ENCODE data around the gene MOGAT1. TPM values are rescaled to one million over a fixed set of nuclear protein-coding genes. Genes with fewer than 3 reads are reported as not detected.

MOGAT1 gene
- total and polyA plus RNA-seq, 9 of the 15 experiments (the other 6 are each of a cell fraction or from before 2014, with no cell fraction given) = not detected

GRCh38 chr2:222677981-222678380 lies 6.5 kb downstream of the MOGAT1 start (continued):
- TF ChIP-seq TBL1XR1 (IDR thresholded peaks at IDR 0.05; ENCODE audit: low read length in 2 of 2) = no peak
- no peak for TF ChIP-seq ZNF655 (CRISPR knock-in tag; IDR thresholded peaks at IDR 0.05)

GRCh38 chr2:222683805-222684204 lies 12.3 kb downstream of the MOGAT1 start:
- H3K4me1 ChIP-seq (replicated peaks in 1 of 2; ENCODE audit: control insufficient read depth in 2 of 2, insufficient read depth in 2 of 2, low read length in 2 of 2) = no peaks in the 10 kb centered on the region
- ChIA-PET CTCF (ENCODE audit: low intra/inter-chr PET ratio) (no interaction called here), POLR2A (no interaction called here)
- no peak for ATAC-seq
- no peak overlapping the region for H2AFZ ChIP-seq (ENCODE audit: low read depth, low read length)
- no peaks in the 10 kb centered on the region for H3K9me3 ChIP-seq (replicated peaks; ENCODE audit: control insufficient read depth, insufficient read depth, low read depth, low read length)
- H3K4me3 ChIP-seq = no peak overlapping the region
- no peaks in the 10 kb centered on the region for H4K20me1 ChIP-seq (replicated peaks; ENCODE audit: control insufficient read depth, insufficient read depth, low read length)
- H3K9ac ChIP-seq (ENCODE audit: insufficient read depth in 1 of 2, low read depth in 2 of 2, low read length in 2 of 2) = no peak overlapping the region
- H3K36me3 ChIP-seq (ENCODE audit: control insufficient read depth, insufficient read depth, low read length) = no peaks in the 10 kb centered on the region
- intact Hi-C loops (cut with micrococcal nuclease) = no loop called here
- in situ Hi-C loops (cut with MboI) = no loop called here
- TF ChIP-seq HDAC6 (IDR thresholded peaks at IDR 0.05; ENCODE audit: low read depth, low read length) (no peak), ETS1 (conservative IDR thresholded peaks at IDR 0.05; ENCODE audit: control insufficient read depth, low read depth, low read length) (no peak), ZNF384 (IDR thresholded peaks at IDR 0.05; ENCODE audit: low read depth, low read length) (no peak)
- no peak for DNase-seq (ENCODE audit: extremely low read depth in 1 of 4, low spot score in 3 of 4)
- H3K27ac ChIP-seq (ENCODE audit: extremely low read depth, low read depth, low read length) = no peak overlapping the region
- WGBS (ENCODE audit: insufficient coverage, low coverage, missing lambda C conversion rate) = 30% methylated on average over 3 of the region's 3 CpGs
- FAIRE-seq = no peak
- H3K27me3 ChIP-seq (ENCODE audit: control insufficient read depth in 2 of 2, insufficient read depth in 2 of 2, low read length in 2 of 2) = peaks cover 0 to 10% of the 10 kb centered on the region in 2 experiments; a peak in 2 of 5 replicates
- BruUV-seq (replicated peaks) = no TSS peak
- H3K79me2 ChIP-seq (ENCODE audit: control insufficient read depth, insufficient read depth, low read length) = no peaks in the 10 kb centered on the region
- no peaks in the 10 kb centered on the region for H3K9me1 ChIP-seq (ENCODE audit: control insufficient read depth, insufficient read depth, low read length)
- no peak overlapping the region for H3K4me2 ChIP-seq (ENCODE audit: insufficient read depth, low read length)
